ENCODE measurements around the gene ADCY1.

The ADCY1 gene

DNA sequence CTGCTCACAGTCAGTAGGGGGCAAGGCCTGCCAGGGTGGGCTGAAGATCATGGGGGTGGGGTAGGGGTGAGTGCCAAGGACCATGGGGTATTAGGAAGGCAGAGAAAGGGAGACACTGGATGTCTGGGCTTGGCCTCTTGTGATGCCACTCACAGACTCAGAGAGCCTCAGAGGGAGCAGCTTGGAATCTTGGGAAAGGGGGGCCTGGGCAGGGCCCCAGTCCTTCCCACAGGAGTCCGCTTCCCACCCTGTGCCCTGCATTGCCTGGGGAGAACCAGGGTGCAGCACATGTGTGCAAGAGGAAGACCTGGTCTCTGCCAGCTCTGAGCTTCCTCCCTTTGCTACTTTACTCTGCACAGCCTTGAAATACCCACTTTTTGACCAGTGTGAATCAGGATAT lies 4.3 kb downstream of the ADCY1 start:
- no peak for TF ChIP-seq CTCF (conservative IDR thresholded peaks at IDR 0.05)
- no peak overlapping the region for H3K27ac ChIP-seq

DNA sequence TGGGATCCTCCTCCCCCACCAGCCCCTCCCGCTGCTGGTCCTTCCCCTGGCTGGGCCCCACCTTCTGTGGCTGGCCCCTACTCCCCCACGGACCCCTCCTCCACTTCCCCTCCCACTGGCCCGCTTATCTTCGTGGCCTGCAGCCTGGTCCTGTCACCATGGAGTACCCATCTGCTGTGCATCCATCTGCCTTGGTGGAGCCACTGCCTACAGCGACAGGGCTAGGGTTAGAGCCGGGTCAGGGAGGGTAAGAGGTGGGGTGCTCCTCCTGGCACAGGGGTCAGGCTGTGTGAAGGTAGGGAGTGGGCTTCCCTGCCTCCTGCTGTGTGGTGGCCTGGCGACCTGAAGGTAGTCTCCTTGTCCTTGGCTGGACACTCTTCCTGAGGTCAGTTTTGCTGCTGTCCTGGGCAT lies 5.2 kb downstream of the ADCY1 start:
- no peak overlapping the region for H3K27ac ChIP-seq
- TF ChIP-seq CTCF (conservative IDR thresholded peaks at IDR 0.05), result no peak

- peak; percentile 37 for TF ChIP-seq CTCF (conservative IDR thresholded peaks at IDR 0.05)
- H3K27ac ChIP-seq, result no peak overlapping the region
These were observed 6.1 kb downstream of the ADCY1 start for GRCh38 chr7:45580053-45580872.

DNA sequence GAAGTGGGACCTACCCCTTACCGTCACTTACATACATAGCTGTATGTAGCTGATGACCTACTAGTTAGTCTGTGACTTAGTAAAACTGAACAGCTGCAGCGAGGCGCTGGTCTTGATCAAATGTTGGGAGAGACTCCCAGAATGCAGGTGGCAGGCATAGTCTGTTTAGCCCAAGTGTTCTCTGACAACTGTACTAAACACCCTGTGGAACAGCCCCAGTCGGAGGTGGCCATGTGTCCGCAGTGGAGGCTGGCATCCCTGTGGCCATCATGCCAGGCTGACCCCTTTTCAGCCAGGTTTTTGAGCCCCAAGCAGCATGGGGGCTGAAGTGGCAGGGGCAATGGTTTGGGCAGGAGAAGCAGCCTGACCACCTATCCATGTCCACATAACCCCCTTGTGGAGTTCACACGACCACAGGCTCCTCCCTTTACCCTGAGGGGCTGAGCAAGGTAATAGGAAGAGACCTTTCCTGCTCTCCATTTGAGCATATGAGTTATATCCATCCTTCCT lies 7.2 kb downstream of the ADCY1 start:
- no peak overlapping the region for H3K27ac ChIP-seq
- no peak for TF ChIP-seq CTCF (conservative IDR thresholded peaks at IDR 0.05)

- no peak overlapping the region for H3K27ac ChIP-seq
These were observed 8.1 kb downstream of the ADCY1 start for GRCh38 chr7:45582136-45582749.

GRCh38 chr7:45582868-45583277 lies 8.7 kb downstream of the ADCY1 start:
- H3K27ac ChIP-seq, result no peak overlapping the region
- no peak for TF ChIP-seq CTCF (conservative IDR thresholded peaks at IDR 0.05)

More at GRCh38 chr7:45582136-45582749, 8.1 kb downstream of the ADCY1 start:
- TF ChIP-seq CTCF (conservative IDR thresholded peaks at IDR 0.05), result no peak

DNA sequence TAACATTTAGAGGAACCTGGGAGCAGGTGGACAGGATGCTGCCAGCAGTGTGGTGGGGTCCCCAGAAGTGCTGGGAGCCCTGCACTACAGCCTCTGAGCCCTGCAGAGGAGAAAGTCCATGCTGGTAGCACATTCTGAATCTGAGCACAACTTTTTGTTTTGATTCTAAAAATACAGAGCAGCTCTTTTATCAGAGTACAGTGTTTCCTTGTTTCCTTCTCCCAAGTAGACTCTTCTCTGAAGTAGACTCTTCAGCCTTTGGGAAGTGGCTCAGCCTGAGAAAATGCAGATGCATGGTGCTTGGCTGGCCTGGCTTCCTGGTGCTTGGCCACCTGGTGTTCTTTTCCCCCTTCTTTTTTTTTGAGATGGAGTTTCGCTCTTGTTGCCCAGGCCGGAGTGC lies 9.1 kb downstream of the ADCY1 start:
- no peak for TF ChIP-seq CTCF (conservative IDR thresholded peaks at IDR 0.05)
- H3K27ac ChIP-seq, result no peak overlapping the region

Measured in VCaP (cell line).